K562 (cell line): ENCODE results near the gene DIS3L. TPM values are rescaled to one million over a fixed set of nuclear protein-coding genes. Genes with fewer than 3 reads are reported as not detected.
A peak's percentile ranks its signal among the peaks of the same experiment; 100 is the strongest.

ENCODE experiments used
- CTBP1 ChIP-seq: fragments of 450-650 bp; IDR thresholded peaks from 2 replicates; pipeline ENCODE4 v1.6.1; 2016; ENCODE audit warnings: borderline replicate concordance
- ELF1 ChIP-seq: fragments of 200-800 bp; sonication (Bioruptor generic); IDR thresholded peaks from 2 replicates; pipeline ENCODE4 v1.6.1; 2016; ENCODE audit warnings: missing genetic modification characterization, missing compliant biosample characterization
- ETV5 ChIP-seq: sonication (generic); formaldehyde crosslinking; IDR thresholded peaks from 2 replicates; pipeline ENCODE4 v1.4.0; 2020; ENCODE audit warnings: low read depth, mild to moderate bottlenecking, missing genetic modification reagents
- FOXO4 ChIP-seq: fragments of 450-650 bp; formaldehyde crosslinking; IDR thresholded peaks from 2 replicates; pipeline ENCODE4 v1.4.0; 2020; ENCODE audit warnings: mild to moderate bottlenecking, moderate library complexity
- MITF ChIP-seq: IDR thresholded peaks from 2 replicates; pipeline ENCODE4 v1.6.1; 2014; ENCODE audit warnings: antibody characterized with exemption
- MTA2 ChIP-seq: fragments of 450-650 bp; IDR thresholded peaks from 2 replicates; pipeline ENCODE4 v1.6.1; 2016; ENCODE audit warnings: low read depth
- NR4A1 ChIP-seq, 2 experiments: fragments of 250-450 bp in 1 of 2; fragments of 450-650 bp in 1 of 2; sonication (Bioruptor Pico) in 1 of 2; IDR thresholded peaks; 2 replicates each; pipeline versions ENCODE4 v1.4.0 to v1.6.1; 2016 to 2020; ENCODE audit warnings: mild to moderate bottlenecking in 2 of 2, missing compliant biosample characterization in 1 of 2, missing genetic modification characterization in 1 of 2, moderate library complexity in 1 of 2
- PTRF ChIP-seq: fragments of 450-650 bp; IDR thresholded peaks from 2 replicates; pipeline ENCODE4 v1.6.1; 2016; ENCODE audit warnings: mild to moderate bottlenecking, missing genetic modification characterization, missing compliant biosample characterization
- RCOR1 ChIP-seq, 2 experiments: IDR thresholded peaks; 2 replicates each; pipeline ENCODE4 v1.6.1; 2012; ENCODE audit warnings: low read depth in 2 of 2, low read length in 2 of 2, borderline replicate concordance in 1 of 2, improper control_type of control experiment in 1 of 2
- SAFB2 ChIP-seq: fragments of 200-400 bp; formaldehyde crosslinking; IDR thresholded peaks from 2 replicates; pipeline ENCODE4 v1.6.1; 2018; ENCODE audit warnings: borderline replicate concordance, low read length, low read depth, moderate library complexity; ENCODE audit not compliant: severe bottlenecking
- SRSF7 ChIP-seq: fragments of 200-400 bp; formaldehyde crosslinking; optimal IDR thresholded peaks from 2 replicates; pipeline ENCODE3; 2017; ENCODE audit warnings: mild to moderate bottlenecking, low read depth, low read length
- ZBTB1 ChIP-seq: sonication (generic); formaldehyde crosslinking; IDR thresholded peaks from 2 replicates; pipeline ENCODE4 v1.8.1; 2023; ENCODE audit warnings: missing genetic modification reagents, low read depth, mild to moderate bottlenecking, borderline replicate concordance
- ZNF146 ChIP-seq: IDR thresholded peaks from one replicate; pipeline ENCODE4 v1.6.1; 2018; ENCODE audit warnings: missing compliant biosample characterization; ENCODE audit not compliant: unreplicated experiment
- ZNF740 ChIP-seq, 3 experiments: fragments of 200-800 bp in 1 of 3; sonication (Bioruptor generic) in 1 of 3; sonication (generic) in 1 of 3; formaldehyde crosslinking in 1 of 3; IDR thresholded peaks; 2 replicates each; pipeline versions ENCODE4 v1.6.1 to v1.8.0; 2016 to 2022; ENCODE audit warnings: mild to moderate bottlenecking in 2 of 3, missing compliant biosample characterization in 2 of 3, missing genetic modification characterization in 2 of 3, missing genetic modification reagents in 1 of 3
- polyA plus RNA-seq, 8 experiments: library from polyadenylated mRNA; depleted of rRNA in 4 of 8; stranded (reverse) in 5 of 8; unstranded in 3 of 8; fragments of >200 nt; fragmentation: Nextera tagmentation in 2 of 8; fragmentation: Illumina TruSeq in 1 of 8; extraction: Ambion mirVana in 2 of 8; extraction: Trizol in 1 of 8; gene quantifications; 2 replicates each; pipeline versions ENCODE4 v1.2.1 to v1.2.3, GENCODE V29; 2011 to 2014; ENCODE audit warnings: inconsistent platforms in 1 of 8, missing spikeins in 1 of 8
- total RNA-seq, 7 experiments: library from RNA; depleted of rRNA in 6 of 7; stranded (reverse); fragments of >200 nt in 6 of 7; fragmentation: Illumina TruSeq in 2 of 7; extraction: Trizol in 2 of 7; gene quantifications; 2 replicates each; pipeline versions ENCODE4 v1.2.1 to v1.2.3, GENCODE V29; 2011 to 2021; ENCODE audit warnings: low replicate concordance in 1 of 7
- TF ChIP-seq, protein P1 (sequence below): sonication (generic); IDR thresholded peaks from 2 replicates; pipeline ENCODE4 v1.6.1; 2016
- TF ChIP-seq, protein P2 (sequence below): fragments of 250-450 bp; sonication (Bioruptor Pico); IDR thresholded peaks from 2 replicates; pipeline ENCODE4 v1.4.0; 2020
- TF ChIP-seq, protein P3 (sequence below): sonication (generic); formaldehyde crosslinking; IDR thresholded peaks from 2 replicates; pipeline ENCODE4 v1.8.0; 2022; ENCODE audit warnings: mild to moderate bottlenecking, missing genetic modification reagents

DIS3L gene
- total and polyA plus RNA-seq, 9 of the 15 experiments (the other 6 are each of a cell fraction or from before 2014, with no cell fraction given) = 5.9 to 34.6 (median 16.9) TPM

DNA sequence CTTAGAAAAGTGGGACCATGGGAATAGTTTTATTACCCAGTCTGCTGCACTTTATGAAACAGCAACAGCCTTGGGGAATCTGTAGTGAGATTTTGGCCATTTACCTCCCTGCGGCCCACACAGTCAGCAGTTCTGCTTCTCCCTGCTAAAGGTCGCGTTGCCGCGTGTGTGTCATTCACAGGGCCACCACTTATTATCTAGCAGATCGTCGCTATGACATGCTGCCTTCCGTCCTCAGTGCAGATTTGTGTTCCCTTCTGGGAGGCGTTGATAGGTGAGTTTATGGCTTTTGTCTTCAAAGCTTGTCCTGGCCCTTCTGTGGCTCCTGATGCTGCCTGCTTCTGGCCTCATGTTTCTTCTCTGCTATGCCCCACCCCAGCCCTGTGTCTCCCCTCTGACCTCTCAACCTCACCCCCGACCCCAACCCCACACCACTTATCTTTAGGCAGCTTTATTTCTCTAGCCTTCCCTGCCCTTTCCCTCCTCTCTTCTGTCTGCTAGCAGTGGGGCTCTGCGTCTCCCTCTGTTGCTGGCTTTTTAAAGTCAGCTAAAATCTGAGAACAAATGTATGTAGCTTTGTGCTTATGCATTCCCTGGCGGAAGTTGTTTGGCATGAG lies 30.1 kb downstream of the DIS3L start (continued):
- TF ChIP-seq, protein P1, sequence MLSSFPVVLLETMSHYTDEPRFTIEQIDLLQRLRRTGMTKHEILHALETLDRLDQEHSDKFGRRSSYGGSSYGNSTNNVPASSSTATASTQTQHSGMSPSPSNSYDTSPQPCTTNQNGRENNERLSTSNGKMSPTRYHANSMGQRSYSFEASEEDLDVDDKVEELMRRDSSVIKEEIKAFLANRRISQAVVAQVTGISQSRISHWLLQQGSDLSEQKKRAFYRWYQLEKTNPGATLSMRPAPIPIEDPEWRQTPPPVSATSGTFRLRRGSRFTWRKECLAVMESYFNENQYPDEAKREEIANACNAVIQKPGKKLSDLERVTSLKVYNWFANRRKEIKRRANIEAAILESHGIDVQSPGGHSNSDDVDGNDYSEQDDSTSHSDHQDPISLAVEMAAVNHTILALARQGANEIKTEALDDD = no peak
- no peak for TF ChIP-seq ZNF740 (CRISPR knock-in tag; IDR thresholded peaks at IDR 0.05)
- TF ChIP-seq ZNF740 (tag; IDR thresholded peaks at IDR 0.05) = no peak
- TF ChIP-seq, protein P2, sequence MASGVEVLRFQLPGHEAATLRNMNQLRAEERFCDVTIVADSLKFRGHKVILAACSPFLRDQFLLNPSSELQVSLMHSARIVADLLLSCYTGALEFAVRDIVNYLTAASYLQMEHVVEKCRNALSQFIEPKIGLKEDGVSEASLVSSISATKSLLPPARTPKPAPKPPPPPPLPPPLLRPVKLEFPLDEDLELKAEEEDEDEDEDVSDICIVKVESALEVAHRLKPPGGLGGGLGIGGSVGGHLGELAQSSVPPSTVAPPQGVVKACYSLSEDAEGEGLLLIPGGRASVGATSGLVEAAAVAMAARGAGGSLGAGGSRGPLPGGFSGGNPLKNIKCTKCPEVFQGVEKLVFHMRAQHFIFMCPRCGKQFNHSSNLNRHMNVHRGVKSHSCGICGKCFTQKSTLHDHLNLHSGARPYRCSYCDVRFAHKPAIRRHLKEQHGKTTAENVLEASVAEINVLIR = no peak
- TF ChIP-seq SRSF7 = no peak
- TF ChIP-seq, protein P3, sequence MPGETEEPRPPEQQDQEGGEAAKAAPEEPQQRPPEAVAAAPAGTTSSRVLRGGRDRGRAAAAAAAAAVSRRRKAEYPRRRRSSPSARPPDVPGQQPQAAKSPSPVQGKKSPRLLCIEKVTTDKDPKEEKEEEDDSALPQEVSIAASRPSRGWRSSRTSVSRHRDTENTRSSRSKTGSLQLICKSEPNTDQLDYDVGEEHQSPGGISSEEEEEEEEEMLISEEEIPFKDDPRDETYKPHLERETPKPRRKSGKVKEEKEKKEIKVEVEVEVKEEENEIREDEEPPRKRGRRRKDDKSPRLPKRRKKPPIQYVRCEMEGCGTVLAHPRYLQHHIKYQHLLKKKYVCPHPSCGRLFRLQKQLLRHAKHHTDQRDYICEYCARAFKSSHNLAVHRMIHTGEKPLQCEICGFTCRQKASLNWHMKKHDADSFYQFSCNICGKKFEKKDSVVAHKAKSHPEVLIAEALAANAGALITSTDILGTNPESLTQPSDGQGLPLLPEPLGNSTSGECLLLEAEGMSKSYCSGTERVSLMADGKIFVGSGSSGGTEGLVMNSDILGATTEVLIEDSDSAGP (CRISPR knock-in tag) = no peak
- no peak for TF ChIP-seq SAFB2
- 0 out of 2 replicates have a peak, but pooled peaks have one; percentile 51 for TF ChIP-seq MITF
- no peak for TF ChIP-seq ZBTB1 (CRISPR knock-in tag)
- peak; percentile 88 to 98 for TF ChIP-seq RCOR1 (IDR thresholded peaks at IDR 0.05; ENCODE audit: borderline replicate concordance in 1 of 2, low read depth in 2 of 2, low read length in 2 of 2)
- no peak; the same call in 1 of the 2 replicates for TF ChIP-seq MTA2
- TF ChIP-seq PTRF (tag) = no peak
- TF ChIP-seq ETV5 (CRISPR knock-in tag) = 0 out of 2 replicates have a peak, but pooled peaks have one; percentile 33
- no peak for TF ChIP-seq ZNF146 (CRISPR knock-in tag)
- TF ChIP-seq FOXO4 (CRISPR knock-in tag) = no peak
- peak; percentile 78; the same call in 1 of the 2 replicates for TF ChIP-seq CTBP1
- TF ChIP-seq ELF1 (tag) = no peak
- TF ChIP-seq NR4A1 (CRISPR knock-in tag; IDR thresholded peaks at IDR 0.05) = no peak
- TF ChIP-seq NR4A1 (tag; IDR thresholded peaks at IDR 0.05) = no peak
